HepG2 (cell line): ENCODE results near the gene FAM219A. TPM values are rescaled to one million over a fixed set of nuclear protein-coding genes. Genes with fewer than 3 reads are reported as not detected.
"Not testable (repeated sequence)": the region's sequence is repeated elsewhere in the genome, so short reads cannot be mapped to it uniquely, and the experiment has no call there.

Experiments used
- ATAC-seq: fragments of 200-7000 bp; cut with Tn5 transposase; 3 replicates; pipeline ENCODE4 v1.9.1; 2020; ENCODE audit warnings: mild to moderate bottlenecking, moderate library complexity
- BruUV-seq: library from RNA; stranded (reverse); fragments of 400-500 nt; replicated peaks from 2 replicates; lab custom pipeline; 2021; lab: Mats Ljungman, UMichigan
- CTCF ChIA-PET: fragments of 300-600 bp; formaldehyde crosslinking; extraction: SDS; loops from one replicate; lab custom pipeline; 2021; ENCODE audit warnings: low total read pairs, inconsistent platforms, low intra/inter-chr PET ratio; lab: Yijun Ruan, JAX
- POLR2A ChIA-PET: fragments of 350-600 bp; sonication (Branson Sonifier 250); formaldehyde crosslinking; loops from one replicate; lab custom pipeline; 2020; ENCODE audit warnings: antibody characterized with exemption, inconsistent platforms; lab: Yijun Ruan, JAX
- DNase-seq: peaks from one replicate; pipeline ENCODE4 v3.0.0-alpha.2; 2015; ENCODE audit warnings: low spot score
- FAIRE-seq: peaks from 3 replicates; lab custom pipeline; 2011; peaks lifted over from hg19 to GRCh38; lab: Jason Lieb, UNC
- H2AFZ ChIP-seq: one replicate; pipeline ENCODE4 v1.6.1; 2011; ENCODE audit warnings: low read length, inconsistent platforms
- H3K27ac ChIP-seq: fragments of 300-600 bp; 3 replicates; pipeline ENCODE4 v1.8.0; 2011; ENCODE audit warnings: mixed run types, mild to moderate bottlenecking, mixed read lengths, low read length, inconsistent platforms; ENCODE audit not compliant: insufficient read depth; ENCODE audit errors: extremely low read length
- H3K27me3 ChIP-seq, 2 experiments: fragments of 200-600 bp in 1 of 2; 2 replicates in 1 of 2; 3 replicates in 1 of 2; pipeline versions ENCODE4 v1.6.0 to v1.8.0; 2011; ENCODE audit warnings: low read length in 2 of 2, mild to moderate bottlenecking in 2 of 2, moderate library complexity in 2 of 2, inconsistent platforms in 1 of 2; ENCODE audit not compliant: insufficient read depth in 2 of 2, control insufficient read depth in 1 of 2
- H3K36me3 ChIP-seq, 2 experiments: fragments of 200-600 bp in 1 of 2; replicated peaks in 1 of 2; 2 replicates in 1 of 2; 3 replicates in 1 of 2; pipeline versions ENCODE4 v1.5.1 to v1.8.0; 2011; ENCODE audit warnings: low read length in 2 of 2, inconsistent platforms in 1 of 2; ENCODE audit not compliant: insufficient read depth in 2 of 2, control insufficient read depth in 1 of 2
- H3K4me1 ChIP-seq: 2 replicates; pipeline ENCODE4 v1.5.1; 2012; ENCODE audit warnings: low read length, inconsistent platforms; ENCODE audit not compliant: insufficient read depth
- H3K4me2 ChIP-seq: 2 replicates; pipeline ENCODE4 v1.6.0; 2011; ENCODE audit warnings: low read depth, low read length, inconsistent platforms
- H3K4me3 ChIP-seq, 3 experiments: fragments of 200-600 bp in 1 of 3; sonication (generic), shearing (Covaris generic) in 1 of 3; replicated peaks in 1 of 3; 2 replicates each; pipeline ENCODE4 v1.5.1; 2011 to 2016; ENCODE audit warnings: low read length in 3 of 3, inconsistent platforms in 2 of 3, low read depth in 2 of 3, mild to moderate bottlenecking in 2 of 3, control low read depth in 1 of 3, mixed read lengths in 1 of 3; ENCODE audit not compliant: insufficient read depth in 1 of 3
- H3K79me2 ChIP-seq: one replicate; pipeline ENCODE4 v1.6.1; 2011; ENCODE audit warnings: low read length, inconsistent platforms; ENCODE audit not compliant: insufficient read depth
- H3K9ac ChIP-seq: 2 replicates; pipeline ENCODE4 v1.6.0; 2011; ENCODE audit warnings: mild to moderate bottlenecking, low read depth, low read length, inconsistent platforms; ENCODE audit not compliant: insufficient read depth
- H3K9me3 ChIP-seq: 2 replicates; pipeline ENCODE4 v1.5.1; 2012; ENCODE audit warnings: mild to moderate bottlenecking, low read length
- H4K20me1 ChIP-seq: 2 replicates; pipeline ENCODE4 v1.6.0; 2011; ENCODE audit warnings: inconsistent platforms, mild to moderate bottlenecking, low read length, moderate library complexity; ENCODE audit not compliant: insufficient read depth
- FOXP1 ChIP-seq, 2 experiments: fragments of 450-650 bp in 1 of 2; IDR thresholded peaks; 2 replicates each; pipeline ENCODE4 v1.6.1; 2017 to 2018; ENCODE audit warnings: antibody characterized with exemption in 1 of 2
- GATAD2A ChIP-seq: IDR thresholded peaks from 2 replicates; pipeline ENCODE4 v1.6.1; 2016
- HNF4G ChIP-seq, 2 experiments: sonication (generic) in 1 of 2; formaldehyde crosslinking in 1 of 2; IDR thresholded peaks; 2 replicates each; pipeline versions ENCODE4 v1.4.0 to v1.6.1; 2011 to 2020; ENCODE audit warnings: borderline replicate concordance in 2 of 2, low read depth in 2 of 2, mild to moderate bottlenecking in 2 of 2, low read length in 1 of 2, missing genetic modification reagents in 1 of 2, moderate library complexity in 1 of 2
- KAT7 ChIP-seq: IDR thresholded peaks from 2 replicates; pipeline ENCODE4 v1.6.1; 2018; ENCODE audit warnings: borderline replicate concordance, missing compliant biosample characterization
- KDM6A ChIP-seq: IDR thresholded peaks from 2 replicates; pipeline ENCODE4 v1.6.1; 2016; ENCODE audit warnings: low read depth
- MIXL1 ChIP-seq: IDR thresholded peaks from 2 replicates; pipeline ENCODE4 v1.6.1; 2016
- PHF21A ChIP-seq: sonication (generic); formaldehyde crosslinking; IDR thresholded peaks from 2 replicates; pipeline ENCODE4 v1.5.0; 2020; ENCODE audit warnings: mild to moderate bottlenecking, missing genetic modification reagents
- SKI ChIP-seq: fragments of 450-650 bp; IDR thresholded peaks from one replicate; pipeline ENCODE4 v1.6.1; 2018; ENCODE audit warnings: mild to moderate bottlenecking; ENCODE audit not compliant: partially characterized antibody
- SOX6 ChIP-seq, 2 experiments: fragments of 450-650 bp in 1 of 2; sonication (generic) in 1 of 2; formaldehyde crosslinking in 1 of 2; IDR thresholded peaks; 2 replicates each; pipeline versions ENCODE4 v1.4.0 to v1.6.1; 2017 to 2020; ENCODE audit warnings: antibody characterized with exemption in 1 of 2, mild to moderate bottlenecking in 1 of 2, missing genetic modification reagents in 1 of 2
- ZNF441 ChIP-seq: sonication (generic); formaldehyde crosslinking; IDR thresholded peaks from 2 replicates; pipeline ENCODE4 v1.7.0; 2021; ENCODE audit warnings: missing genetic modification reagents, borderline replicate concordance
- WGBS: methylation state at CpG from one replicate; pipeline ENCODE4 v1.1.6; 2017; ENCODE audit warnings: low lambda C conversion rate; 5-methylcytosine and 5-hydroxymethylcytosine counted together
- in situ Hi-C: cut with HindIII; loops from 2 replicates; pipeline ENCODE4 v1.10.0; 2017; ENCODE audit warnings: low pct_unique_long_range_greater_than_20kb; ENCODE audit not compliant: extremely low pct_ligation_motif_present
- intact Hi-C: fragments of 100-400 bp; cut with micrococcal nuclease; formaldehyde crosslinking; loops from one replicate; pipeline ENCODE4 v1.10.0; 2022; ENCODE audit not compliant: unreplicated experiment
- polyA plus RNA-seq, 8 experiments: library from polyadenylated mRNA; depleted of rRNA in 3 of 8; stranded (reverse) in 7 of 8; unstranded in 1 of 8; fragments of >200 nt; fragmentation: Illumina TruSeq in 4 of 8; extraction: Trizol in 4 of 8; gene quantifications; 2 replicates each; pipeline versions ENCODE4 v1.2.1 to v1.2.3, GENCODE V29; 2011 to 2016; ENCODE audit warnings: low read depth in 4 of 8, missing spikeins in 1 of 8, mixed read lengths in 1 of 8; ENCODE audit not compliant: insufficient read depth in 1 of 8
- total RNA-seq, 5 experiments: library from RNA; depleted of rRNA; stranded (reverse); fragments of >200 nt; fragmentation: Illumina TruSeq; extraction: Trizol; gene quantifications; 2 replicates each; pipeline ENCODE4 v1.2.3, GENCODE V29; 2016; ENCODE audit warnings: low read depth in 1 of 5
- TF ChIP-seq, protein P1 (sequence below): sonication (generic); formaldehyde crosslinking; IDR thresholded peaks from 2 replicates; pipeline ENCODE4 v1.5.0; 2020; ENCODE audit warnings: mild to moderate bottlenecking, missing genetic modification reagents
- TF ChIP-seq, protein P2 (sequence below): sonication (generic); formaldehyde crosslinking; conservative IDR thresholded peaks from 2 replicates; pipeline ENCODE4 v1.4.0; 2020; ENCODE audit warnings: mild to moderate bottlenecking, missing genetic modification reagents, moderate library complexity
- TF ChIP-seq, protein P3 (sequence below): IDR thresholded peaks from 2 replicates; pipeline ENCODE4 v1.6.1; 2016; ENCODE audit warnings: mild to moderate bottlenecking

The FAM219A gene
- total and polyA plus RNA-seq, 2 of the 13 experiments (the other 11 are each of a cell fraction or from before 2014, with no cell fraction given): 3.9 to 6.4 TPM

DNA sequence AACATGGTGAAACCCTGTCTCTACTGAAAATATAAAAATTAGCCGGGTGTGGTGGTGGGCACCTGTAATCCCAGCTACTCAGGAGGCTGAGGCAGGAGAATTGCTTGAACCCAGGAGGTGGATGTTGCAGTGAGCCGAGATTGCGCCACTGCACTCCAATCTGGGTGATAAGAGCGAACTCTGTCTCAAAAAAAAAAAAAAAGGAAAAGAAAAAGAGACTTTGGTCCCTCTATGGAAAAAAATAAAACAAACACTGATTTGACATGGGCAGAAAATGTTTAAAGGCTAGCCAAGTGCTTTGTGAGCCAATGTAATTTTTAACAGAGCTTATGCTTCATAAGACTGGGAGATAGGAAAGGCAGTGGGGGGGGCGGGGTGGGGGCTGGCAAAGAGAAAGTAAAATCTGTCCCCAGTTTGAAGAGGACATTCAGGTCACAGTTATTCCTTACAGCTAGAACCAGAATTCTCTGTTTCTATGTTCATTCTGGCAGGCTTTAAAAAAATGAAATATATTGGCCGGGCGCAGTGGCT is 106.2 kb downstream of the FAM219A start:
- H3K27me3 ChIP-seq; in situ Hi-C loops; H3K79me2 ChIP-seq; BruUV-seq; H4K20me1 ChIP-seq; CTCF ChIA-PET; H3K36me3 ChIP-seq; H2AFZ ChIP-seq; TF ChIP-seq SOX6 (IDR thresholded peaks at IDR 0.05); HNF4G (CRISPR knock-in tag; IDR thresholded peaks at IDR 0.05; ENCODE audit: borderline replicate concordance, low read depth); FOXP1 (IDR thresholded peaks at IDR 0.05): not testable (repeated sequence)
- FAIRE-seq: peak; percentile 36
- intact Hi-C loops: loop anchor here (1.0 kb wide), 2 partner anchors 18 to 25 kb away; no protein-coding TSS in a partner anchor
- peak; percentile 93 for DNase-seq
- 13% methylated on average over 7 of the region's 7 CpGs for WGBS
- H3K4me3 ChIP-seq: peak overlapping the region; percentile 36 to 64 (median 54); a peak in 5 of 6 replicates
- H3K4me1 ChIP-seq: peaks cover 62% of the 10 kb centered on the region
- POLR2A ChIA-PET: interaction anchor here (0.8 to 3.0 kb wide), 6 partner anchors 10 to 174 kb away, joined by 3 to 70 read pairs (median 4); partner anchors contain the start of genes MYORG and UBAP1
- H3K27ac ChIP-seq: peak overlapping the region; percentile 95
- H3K4me2 ChIP-seq: peak overlapping the region; percentile 78
- ATAC-seq: peak; percentile 83
- H3K9me3 ChIP-seq: peaks cover 11% of the 10 kb centered on the region
- peak overlapping the region; percentile 76 for H3K9ac ChIP-seq
- TF ChIP-seq, protein P1, sequence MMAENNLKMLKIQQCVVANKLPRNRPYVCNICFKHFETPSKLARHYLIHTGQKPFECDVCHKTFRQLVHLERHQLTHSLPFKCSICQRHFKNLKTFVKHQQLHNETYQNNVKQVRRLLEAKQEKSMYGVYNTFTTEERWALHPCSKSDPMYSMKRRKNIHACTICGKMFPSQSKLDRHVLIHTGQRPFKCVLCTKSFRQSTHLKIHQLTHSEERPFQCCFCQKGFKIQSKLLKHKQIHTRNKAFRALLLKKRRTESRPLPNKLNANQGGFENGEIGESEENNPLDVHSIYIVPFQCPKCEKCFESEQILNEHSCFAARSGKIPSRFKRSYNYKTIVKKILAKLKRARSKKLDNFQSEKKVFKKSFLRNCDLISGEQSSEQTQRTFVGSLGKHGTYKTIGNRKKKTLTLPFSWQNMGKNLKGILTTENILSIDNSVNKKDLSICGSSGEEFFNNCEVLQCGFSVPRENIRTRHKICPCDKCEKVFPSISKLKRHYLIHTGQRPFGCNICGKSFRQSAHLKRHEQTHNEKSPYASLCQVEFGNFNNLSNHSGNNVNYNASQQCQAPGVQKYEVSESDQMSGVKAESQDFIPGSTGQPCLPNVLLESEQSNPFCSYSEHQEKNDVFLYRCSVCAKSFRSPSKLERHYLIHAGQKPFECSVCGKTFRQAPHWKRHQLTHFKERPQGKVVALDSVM (CRISPR knock-in tag): peak; percentile 80
- peak; percentile 65 for TF ChIP-seq GATAD2A (CRISPR knock-in tag)
- peak; percentile 71 for TF ChIP-seq SOX6 (CRISPR knock-in tag; IDR thresholded peaks at IDR 0.05)
- TF ChIP-seq PHF21A (CRISPR knock-in tag): peak; percentile 62
- TF ChIP-seq HNF4G (IDR thresholded peaks at IDR 0.05; ENCODE audit: borderline replicate concordance, low read depth, low read length): 0 out of 2 replicates have a peak, but pooled peaks have one; percentile 10
- 0 out of 2 replicates have a peak, but pooled peaks have one; percentile 59 for TF ChIP-seq KAT7
- peak; percentile 39; the same call in 1 of the 2 replicates for TF ChIP-seq FOXP1 (CRISPR knock-in tag; IDR thresholded peaks at IDR 0.05)
- 0 out of 2 replicates have a peak, but pooled peaks have one; percentile 20 for TF ChIP-seq KDM6A (CRISPR knock-in tag)
- peak; percentile 13 for TF ChIP-seq SKI
- TF ChIP-seq MIXL1: peak; percentile 52; the same call in 1 of the 2 replicates
- TF ChIP-seq, protein P2, sequence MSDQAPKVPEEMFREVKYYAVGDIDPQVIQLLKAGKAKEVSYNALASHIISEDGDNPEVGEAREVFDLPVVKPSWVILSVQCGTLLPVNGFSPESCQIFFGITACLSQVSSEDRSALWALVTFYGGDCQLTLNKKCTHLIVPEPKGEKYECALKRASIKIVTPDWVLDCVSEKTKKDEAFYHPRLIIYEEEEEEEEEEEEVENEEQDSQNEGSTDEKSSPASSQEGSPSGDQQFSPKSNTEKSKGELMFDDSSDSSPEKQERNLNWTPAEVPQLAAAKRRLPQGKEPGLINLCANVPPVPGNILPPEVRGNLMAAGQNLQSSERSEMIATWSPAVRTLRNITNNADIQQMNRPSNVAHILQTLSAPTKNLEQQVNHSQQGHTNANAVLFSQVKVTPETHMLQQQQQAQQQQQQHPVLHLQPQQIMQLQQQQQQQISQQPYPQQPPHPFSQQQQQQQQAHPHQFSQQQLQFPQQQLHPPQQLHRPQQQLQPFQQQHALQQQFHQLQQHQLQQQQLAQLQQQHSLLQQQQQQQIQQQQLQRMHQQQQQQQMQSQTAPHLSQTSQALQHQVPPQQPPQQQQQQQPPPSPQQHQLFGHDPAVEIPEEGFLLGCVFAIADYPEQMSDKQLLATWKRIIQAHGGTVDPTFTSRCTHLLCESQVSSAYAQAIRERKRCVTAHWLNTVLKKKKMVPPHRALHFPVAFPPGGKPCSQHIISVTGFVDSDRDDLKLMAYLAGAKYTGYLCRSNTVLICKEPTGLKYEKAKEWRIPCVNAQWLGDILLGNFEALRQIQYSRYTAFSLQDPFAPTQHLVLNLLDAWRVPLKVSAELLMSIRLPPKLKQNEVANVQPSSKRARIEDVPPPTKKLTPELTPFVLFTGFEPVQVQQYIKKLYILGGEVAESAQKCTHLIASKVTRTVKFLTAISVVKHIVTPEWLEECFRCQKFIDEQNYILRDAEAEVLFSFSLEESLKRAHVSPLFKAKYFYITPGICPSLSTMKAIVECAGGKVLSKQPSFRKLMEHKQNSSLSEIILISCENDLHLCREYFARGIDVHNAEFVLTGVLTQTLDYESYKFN (CRISPR knock-in tag): peak; percentile 88
- peak; percentile 63; the same call in 1 of the 2 replicates for TF ChIP-seq ZNF441 (CRISPR knock-in tag)
- TF ChIP-seq, protein P3, sequence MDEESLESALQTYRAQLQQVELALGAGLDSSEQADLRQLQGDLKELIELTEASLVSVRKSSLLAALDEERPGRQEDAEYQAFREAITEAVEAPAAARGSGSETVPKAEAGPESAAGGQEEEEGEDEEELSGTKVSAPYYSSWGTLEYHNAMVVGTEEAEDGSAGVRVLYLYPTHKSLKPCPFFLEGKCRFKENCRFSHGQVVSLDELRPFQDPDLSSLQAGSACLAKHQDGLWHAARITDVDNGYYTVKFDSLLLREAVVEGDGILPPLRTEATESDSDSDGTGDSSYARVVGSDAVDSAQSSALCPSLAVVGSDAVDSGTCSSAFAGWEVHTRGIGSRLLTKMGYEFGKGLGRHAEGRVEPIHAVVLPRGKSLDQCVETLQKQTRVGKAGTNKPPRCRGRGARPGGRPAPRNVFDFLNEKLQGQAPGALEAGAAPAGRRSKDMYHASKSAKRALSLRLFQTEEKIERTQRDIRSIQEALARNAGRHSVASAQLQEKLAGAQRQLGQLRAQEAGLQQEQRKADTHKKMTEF (CRISPR knock-in tag): 0 out of 2 replicates have a peak, but pooled peaks have one; percentile 56
